Psoas muscle (tissue), 8 donors: ENCODE measurements around the gene FGF19. TPM values are rescaled to one million over a fixed set of nuclear protein-coding genes. Genes with fewer than 3 reads are reported as not detected.

Source experiments
- ATAC-seq, 4 donors: fragments of 200-7000 bp; cut with Tn5 transposase; one replicate each; pipeline ENCODE4 v1.9.1; 2020; ENCODE audit warnings: moderate library complexity in 3 of 4, mild to moderate bottlenecking in 2 of 4
- DNase-seq, 2 donors: peaks; one replicate each; pipeline ENCODE4 v3.0.0-alpha.2; 2020
- H3K27ac ChIP-seq: fragments of 200-600 bp; one replicate; pipeline ENCODE4 v1.8.0; 2022
- H3K27me3 ChIP-seq, 3 donors: fragments of 200-600 bp in 1 of 3; one replicate each; pipeline versions ENCODE4 v1.6.1 to v1.8.0; 2013 to 2022; ENCODE audit warnings: low read length in 2 of 3, mild to moderate bottlenecking in 2 of 3, moderate library complexity in 1 of 3; ENCODE audit not compliant: insufficient read depth in 3 of 3
- H3K36me3 ChIP-seq, 2 donors: fragments of 200-600 bp in 1 of 2; one replicate each; pipeline versions ENCODE4 v1.6.1 to v1.8.0; 2013 to 2022; ENCODE audit warnings: low read depth in 1 of 2, mild to moderate bottlenecking in 1 of 2, moderate library complexity in 1 of 2; ENCODE audit not compliant: insufficient read depth in 1 of 2
- H3K4me1 ChIP-seq: fragments of 200-600 bp; one replicate; pipeline ENCODE4 v1.8.0; 2022
- H3K4me3 ChIP-seq: fragments of 200-600 bp; one replicate; pipeline ENCODE4 v1.8.0; 2022; ENCODE audit warnings: mild to moderate bottlenecking
- H3K9me3 ChIP-seq: fragments of 200-600 bp; one replicate; pipeline ENCODE4 v1.8.0; 2022
- CTCF ChIP-seq: fragments of 200-600 bp; IDR thresholded peaks from one replicate; pipeline ENCODE4 v1.8.0; 2022; ENCODE audit warnings: antibody characterized with exemption
- whole genome bisulfite sequencing, 3 donors: extraction: QIAGEN DNeasy Blood & Tissue Kit; methylation state at CpG; one replicate each; pipeline versions ENCODE4 v1.1.6 to v1.1.7; 2013; 5-methylcytosine and 5-hydroxymethylcytosine counted together
- intact Hi-C, 2 donors: fragments of 100-400 bp; cut with DNase I; formaldehyde crosslinking; loops; one replicate each; pipeline versions ENCODE4 v1.11.0 to v1.14.2; 2022
- polyA plus RNA-seq, 3 donors: library from polyadenylated mRNA; stranded (reverse); fragments of 200-250 nt; gene quantifications; one replicate each; pipeline ENCODE4 v1.2.3, GENCODE V29; 2013
- total RNA-seq, 4 donors: library from RNA; stranded (reverse); fragmentation: NEBNext Ultra II Directional in 2 of 4; extraction: Animal tissue kit (Norgen Biotek cat#: 25700) in 2 of 4; gene quantifications; one replicate each; pipeline versions ENCODE4 v1.2.1 to v1.2.4, GENCODE V29; 2021 to 2023
- donor health status: healthy with polysubstance abuse.
- donor health status: DM: no; HTN: no; CAD: no; lungs with moderate emphysema.
- donor health status: Bipolar disorder and iron deficiency.
- donor health status: healthy.
- donor health status: DM: yes; HTN: yes; CAD: no.
- donor health status: DM: no; HTN: no; CAD: no.
- donor health status: DM: no; HTN: no; CAD: no.
- donor health status: DM: yes; HTN: yes; CAD: no.

FGF19 gene
- total and polyA plus RNA-seq, 7 donors: not detected

DNA sequence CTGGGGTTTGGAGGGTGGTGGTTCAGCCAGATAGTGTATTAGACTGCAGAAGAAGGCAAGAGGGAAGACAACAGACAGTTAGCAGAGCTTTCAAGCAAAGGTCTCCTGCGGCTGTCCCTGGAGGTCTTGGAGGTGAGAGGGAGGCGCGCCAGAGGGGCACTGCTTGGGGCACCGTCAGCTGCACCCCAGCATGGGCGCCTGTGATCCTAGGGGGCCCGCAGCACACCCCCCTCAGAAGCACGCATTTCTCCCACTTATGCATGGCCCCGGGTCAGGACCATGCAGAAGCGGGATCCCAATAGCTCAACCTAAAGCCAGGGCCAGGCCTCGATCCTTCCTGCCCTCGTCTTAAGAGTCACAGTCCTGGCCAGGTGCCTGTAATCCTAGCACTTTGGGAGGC lies 44.8 kb upstream of the FGF19 start:
- intact Hi-C loops: no loop called here
- Histone ChIP-seq H3K27me3 (peaks cover 0 to 22% (median 8%) of the 10 kb centered on the region in 3 donors), H3K4me3 (no peak overlapping the region), H3K4me1 (no peaks in the 10 kb centered on the region), H3K36me3 (no peaks in the 10 kb centered on the region), H3K9me3 (no peaks in the 10 kb centered on the region), H3K27ac (no peak overlapping the region)
- DNase-seq (no peak), ATAC-seq (no peak)
- 78 to 88% (median 83%) methylated on average over 11 of the region's 11 CpGs for whole genome bisulfite sequencing, 3 donors
- TF ChIP-seq CTCF: no peak

DNA sequence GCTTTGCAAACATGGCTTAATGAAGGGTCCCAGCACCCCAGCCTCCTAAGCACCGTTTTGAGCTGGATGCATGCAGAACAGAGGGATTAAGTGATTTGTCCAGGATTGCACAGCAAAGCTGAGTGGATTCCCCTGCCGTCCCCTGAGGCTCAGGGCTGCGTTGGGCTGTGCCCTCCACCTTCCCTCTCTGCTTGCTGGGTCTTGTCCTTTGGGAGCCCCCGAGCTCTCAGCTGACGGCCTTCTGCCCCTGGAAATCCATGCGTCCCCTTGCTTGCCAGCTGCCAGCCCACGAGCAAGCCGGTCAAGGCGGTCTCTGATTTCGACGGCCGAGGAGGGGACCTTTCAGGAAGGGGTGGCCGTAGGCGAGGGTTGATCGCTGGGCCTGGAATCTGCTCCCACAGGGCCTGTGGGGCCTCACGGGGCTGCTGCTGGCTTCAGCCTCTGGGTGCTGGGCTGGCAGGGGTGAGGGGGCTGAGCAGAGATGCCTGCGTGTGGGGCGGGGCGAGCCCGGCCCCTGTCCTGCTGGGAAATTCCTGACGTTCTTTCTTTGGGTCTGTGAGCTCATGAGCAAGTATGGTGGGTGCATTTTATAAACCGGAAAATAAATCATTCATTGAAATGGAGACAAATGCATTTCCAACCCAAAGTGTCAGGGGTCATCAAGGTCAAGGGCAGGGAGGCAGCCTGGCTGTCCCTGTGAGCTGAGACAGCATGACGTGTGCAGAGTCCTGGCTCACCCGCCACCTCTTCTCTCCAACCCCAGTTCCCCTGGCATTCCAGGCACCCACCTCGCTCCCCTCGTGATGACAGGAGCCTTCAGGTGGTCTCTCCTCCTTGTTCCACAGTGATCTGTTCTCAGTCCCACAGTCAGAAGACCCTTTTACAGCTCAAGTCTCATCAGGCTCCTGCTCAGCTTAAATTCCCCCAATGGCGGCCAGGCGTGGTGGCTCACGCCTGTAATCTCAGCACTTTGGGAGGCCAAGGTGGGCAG lies 43.2 kb upstream of the FGF19 start:
- ATAC-seq: no peak
- H3K36me3 ChIP-seq: no peaks in the 10 kb centered on the region
- no peak for DNase-seq
- H3K4me1 ChIP-seq: no peaks in the 10 kb centered on the region
- no peaks in the 10 kb centered on the region for H3K9me3 ChIP-seq
- no peak for TF ChIP-seq CTCF
- 40 to 44% (median 43%) methylated on average over 29 of the region's 29 CpGs for whole genome bisulfite sequencing, 3 donors
- H3K27ac ChIP-seq: no peak overlapping the region
- no peak overlapping the region for H3K4me3 ChIP-seq
- intact Hi-C loops: no loop called here
- peaks cover 0 to 22% (median 8%) of the 10 kb centered on the region in 3 donors for H3K27me3 ChIP-seq

DNA sequence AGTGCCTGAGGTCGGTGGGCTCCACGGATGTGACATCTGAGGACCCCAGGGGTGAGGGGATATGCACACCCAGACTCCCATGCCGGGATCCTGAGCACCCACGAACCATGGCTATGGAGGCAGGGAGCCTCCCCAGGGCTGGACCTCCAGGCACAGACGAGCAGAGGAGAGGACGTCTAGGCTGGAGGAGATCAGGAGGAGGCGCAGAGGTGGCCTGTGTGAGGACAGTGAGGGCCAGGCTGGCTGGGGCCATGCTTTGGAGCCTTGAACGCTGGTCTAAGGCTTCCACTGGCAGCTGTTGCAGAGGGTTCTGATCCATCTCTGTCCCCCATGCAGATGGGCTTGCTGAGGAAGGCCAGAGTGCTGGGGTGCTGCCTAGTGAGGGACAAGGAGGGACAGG lies 42.3 kb upstream of the FGF19 start:
- H3K4me1 ChIP-seq: no peaks in the 10 kb centered on the region
- H3K27me3 ChIP-seq: peaks cover 0 to 22% (median 8%) of the 10 kb centered on the region in 3 donors
- TF ChIP-seq CTCF: no peak
- DNase-seq (no peak), ATAC-seq (no peak)
- no peak overlapping the region for H3K27ac ChIP-seq
- H3K9me3 ChIP-seq: no peaks in the 10 kb centered on the region
- no peaks in the 10 kb centered on the region for H3K36me3 ChIP-seq
- intact Hi-C loops: no loop called here
- no peak overlapping the region for H3K4me3 ChIP-seq
- 69 to 75% (median 73%) methylated on average over 8 of the region's 8 CpGs for WGBS, 3 donors

DNA sequence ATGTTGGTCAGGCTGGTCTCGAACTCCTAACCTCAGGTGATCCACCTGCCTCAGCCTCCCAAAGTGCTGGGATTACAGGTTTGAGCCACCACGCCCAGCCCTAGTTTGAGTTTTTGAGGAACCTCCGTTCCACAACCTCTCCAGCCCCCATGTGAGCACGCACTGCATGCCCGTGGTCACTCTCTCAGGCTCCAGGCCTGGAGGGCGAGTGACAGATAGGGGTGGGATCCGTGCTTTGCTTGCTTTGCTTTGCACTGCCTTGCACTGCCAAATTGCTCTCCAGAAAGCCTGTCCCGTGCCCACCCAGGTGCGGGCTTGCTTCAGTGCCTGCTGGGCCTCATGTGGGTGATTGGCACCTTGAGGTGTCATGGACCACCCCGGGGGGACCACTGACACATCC lies 41.4 kb upstream of the FGF19 start:
- Histone ChIP-seq H3K27ac (no peak overlapping the region), H3K4me3 (no peak overlapping the region), H3K27me3 (peaks cover 0 to 22% (median 8%) of the 10 kb centered on the region in 3 donors), H3K36me3 (no peaks in the 10 kb centered on the region), H3K9me3 (no peaks in the 10 kb centered on the region), H3K4me1 (no peaks in the 10 kb centered on the region)
- 75 to 83% (median 80%) methylated on average over 10 of the region's 10 CpGs for WGBS, 3 donors
- intact Hi-C loops: no loop called here
- ATAC-seq (no peak), DNase-seq (no peak)
- no peak for TF ChIP-seq CTCF
